NCI-H2196 (cell line): ENCODE data around the gene CEBPZOS.

ENCODE experiments used
- DNase-seq: peaks from one replicate; lab custom pipeline; 2025; ENCODE audit not compliant: unreplicated experiment; lab: John Stamatoyannopoulos, UW

CEBPZOS gene

DNA sequence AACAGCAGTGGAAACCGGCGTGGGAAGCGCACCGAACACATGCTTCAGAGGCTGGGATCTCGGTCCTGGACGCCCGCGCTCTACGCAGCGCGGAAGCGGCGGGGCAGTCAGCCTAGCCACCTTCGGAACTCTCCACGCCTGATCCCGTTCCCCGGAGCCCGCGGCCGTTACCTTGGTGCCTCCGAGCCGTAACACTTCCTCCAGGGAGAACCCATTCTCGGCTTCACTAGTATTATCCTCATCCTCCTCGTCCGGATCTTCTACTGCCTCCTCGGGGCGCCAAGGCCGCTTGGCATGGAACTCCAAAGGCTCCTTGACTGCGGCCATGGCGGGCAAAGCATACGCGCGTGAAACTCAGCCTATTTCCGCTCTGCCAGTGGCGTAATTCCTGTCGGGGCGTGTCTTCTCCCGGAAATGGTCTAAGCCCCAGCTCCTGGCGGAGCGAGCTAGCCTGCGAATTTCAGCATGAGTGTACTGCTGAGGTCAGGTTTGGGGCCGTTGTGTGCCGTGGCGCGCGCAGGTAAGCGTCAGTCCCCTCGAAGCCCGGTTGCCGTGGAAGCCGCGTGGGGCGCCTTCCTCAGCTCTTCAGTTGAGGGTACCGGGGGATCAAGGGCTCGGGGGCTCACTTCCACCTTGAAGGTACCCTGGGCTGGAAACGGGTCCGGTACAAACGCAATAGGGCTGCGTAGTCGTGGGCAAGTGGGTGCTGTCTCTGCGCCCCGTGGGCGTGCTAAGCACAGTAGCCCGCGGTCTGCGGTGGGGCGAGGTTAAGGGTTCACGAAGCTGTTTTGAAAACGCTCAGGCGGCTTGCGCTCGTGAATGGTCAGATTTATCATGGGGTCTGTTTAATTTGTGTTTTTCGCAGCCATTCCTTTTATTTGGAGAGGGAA, 35.2 kb downstream of the CEBPZOS start, which contains the start of the genes CEBPZ and NDUFAF7:
CEBPZ (minus strand) TSS at position 356 of the 890 bp plus-strand sequence; CDS start at position 327, 29 bp downstream.
NDUFAF7 (plus strand) TSS at position 418 of the 890 bp plus-strand sequence; CDS start at position 466, 48 bp downstream.
- peak; percentile 91 for DNase-seq

DNA sequence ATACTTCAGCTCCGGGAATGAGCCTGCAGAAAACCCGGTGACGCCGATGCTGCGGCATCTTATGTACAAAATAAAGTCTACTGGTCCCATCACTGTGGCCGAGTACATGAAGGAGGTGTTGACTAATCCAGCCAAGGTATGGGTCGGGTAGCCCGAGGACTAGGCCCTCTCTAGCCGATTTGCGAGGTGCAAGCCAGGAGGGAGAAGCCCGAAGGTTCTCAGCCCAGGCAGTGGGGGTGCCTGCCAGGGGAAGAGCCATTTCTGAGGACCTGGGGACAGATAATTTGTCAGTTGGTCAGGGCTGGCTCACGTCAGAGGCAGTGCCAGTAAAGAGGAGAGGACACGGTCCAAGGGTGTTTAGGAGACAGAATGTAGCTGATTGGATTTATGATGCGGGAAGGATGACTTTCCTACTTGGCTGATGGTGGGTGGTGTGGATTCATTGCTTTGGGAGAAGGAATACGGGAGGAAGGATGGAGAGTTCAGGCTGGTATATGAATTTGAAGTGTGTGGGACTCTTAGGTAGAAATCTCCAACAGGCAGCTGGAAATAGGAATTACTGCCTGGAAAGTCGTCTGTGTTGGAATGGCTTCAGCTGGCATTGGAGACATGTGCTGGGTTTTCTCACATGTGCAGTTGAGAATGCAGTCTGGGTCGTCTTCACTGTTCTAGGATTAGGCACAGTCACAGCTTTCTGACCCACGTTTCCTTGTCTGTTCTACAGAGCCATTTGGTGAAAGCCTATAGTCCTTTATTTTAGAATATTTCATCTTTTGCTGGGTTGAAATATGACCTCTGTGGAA, 36.0 kb downstream of the CEBPZOS start:
- DNase-seq, result no peak

DNA sequence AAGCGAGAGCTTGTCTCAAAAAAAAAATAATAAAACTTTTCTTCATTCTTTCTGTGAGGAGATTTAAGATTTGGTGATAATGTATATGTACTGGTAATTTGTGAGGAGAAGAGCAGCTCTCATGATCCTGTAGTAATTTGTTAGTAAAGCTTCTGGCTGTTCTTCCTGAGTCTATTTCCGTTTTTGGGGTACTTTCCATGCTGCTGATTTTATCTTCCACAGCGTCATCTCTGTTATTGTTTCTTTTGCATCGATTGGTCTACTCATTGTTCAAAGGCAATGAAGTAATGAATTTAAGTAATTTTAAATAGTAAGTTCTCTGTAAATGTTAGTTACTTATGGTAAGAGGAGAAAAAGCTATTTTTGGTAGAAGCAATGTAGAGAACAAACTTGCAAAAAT, 47.1 kb downstream of the CEBPZOS start:
- DNase-seq, result no peak

DNA sequence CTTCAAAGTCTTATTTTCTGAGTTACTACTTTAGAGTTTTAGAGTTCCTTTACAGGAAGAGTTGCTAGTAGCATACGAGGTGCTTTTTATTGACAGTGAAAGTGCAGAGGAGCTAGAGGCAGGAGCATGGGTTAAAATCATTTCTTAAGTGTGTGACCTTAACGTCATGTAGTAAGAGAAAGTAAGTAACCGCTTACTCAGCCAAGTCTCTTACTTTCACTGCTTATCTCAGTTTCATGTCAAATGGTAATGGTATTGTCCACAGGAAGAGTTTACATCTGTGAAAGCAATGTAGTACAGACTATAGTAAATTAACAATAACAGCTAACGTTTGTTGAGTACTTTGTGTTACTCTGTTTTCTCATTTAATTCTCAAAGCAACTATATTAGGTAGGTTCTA, 47.7 kb downstream of the CEBPZOS start:
- DNase-seq, result no peak

DNA sequence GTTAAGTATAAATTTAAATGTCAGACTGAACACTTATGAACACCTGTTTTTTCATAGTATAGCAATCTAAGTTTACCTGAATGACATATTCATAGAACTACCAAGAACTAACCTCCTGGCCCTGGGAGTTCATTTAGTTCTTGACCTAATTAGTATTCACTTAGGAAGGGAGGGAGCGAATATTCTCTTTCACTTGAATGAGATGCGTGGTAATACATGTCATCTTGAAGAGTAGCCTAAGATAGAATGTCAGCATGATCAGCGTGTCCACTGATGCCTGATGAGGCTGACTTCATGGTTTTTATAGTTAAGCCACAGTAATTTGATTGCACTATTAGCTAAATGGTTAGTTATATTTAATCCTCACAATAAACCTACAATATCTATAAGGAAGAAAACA, 48.5 kb downstream of the CEBPZOS start:
- DNase-seq, result no peak

DNA sequence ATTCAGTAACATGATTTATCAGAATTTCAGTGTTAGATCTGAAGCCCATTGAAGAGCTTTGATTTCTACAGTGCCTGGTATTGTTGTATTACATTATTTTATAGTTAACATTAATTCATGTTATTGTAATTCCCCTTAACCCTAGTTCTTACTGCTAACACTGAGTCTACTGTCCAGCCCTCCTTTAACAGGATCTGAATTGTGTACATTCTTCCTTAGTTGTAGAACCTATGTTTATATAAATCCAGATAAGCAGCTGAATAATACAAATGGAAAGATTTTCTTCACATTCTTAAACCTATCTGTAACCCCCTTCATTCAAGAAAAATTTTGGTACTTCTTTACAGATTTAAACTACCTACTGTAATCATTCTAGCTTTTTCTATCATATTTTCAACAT, 49.9 kb downstream of the CEBPZOS start:
- no peak for DNase-seq

DNA sequence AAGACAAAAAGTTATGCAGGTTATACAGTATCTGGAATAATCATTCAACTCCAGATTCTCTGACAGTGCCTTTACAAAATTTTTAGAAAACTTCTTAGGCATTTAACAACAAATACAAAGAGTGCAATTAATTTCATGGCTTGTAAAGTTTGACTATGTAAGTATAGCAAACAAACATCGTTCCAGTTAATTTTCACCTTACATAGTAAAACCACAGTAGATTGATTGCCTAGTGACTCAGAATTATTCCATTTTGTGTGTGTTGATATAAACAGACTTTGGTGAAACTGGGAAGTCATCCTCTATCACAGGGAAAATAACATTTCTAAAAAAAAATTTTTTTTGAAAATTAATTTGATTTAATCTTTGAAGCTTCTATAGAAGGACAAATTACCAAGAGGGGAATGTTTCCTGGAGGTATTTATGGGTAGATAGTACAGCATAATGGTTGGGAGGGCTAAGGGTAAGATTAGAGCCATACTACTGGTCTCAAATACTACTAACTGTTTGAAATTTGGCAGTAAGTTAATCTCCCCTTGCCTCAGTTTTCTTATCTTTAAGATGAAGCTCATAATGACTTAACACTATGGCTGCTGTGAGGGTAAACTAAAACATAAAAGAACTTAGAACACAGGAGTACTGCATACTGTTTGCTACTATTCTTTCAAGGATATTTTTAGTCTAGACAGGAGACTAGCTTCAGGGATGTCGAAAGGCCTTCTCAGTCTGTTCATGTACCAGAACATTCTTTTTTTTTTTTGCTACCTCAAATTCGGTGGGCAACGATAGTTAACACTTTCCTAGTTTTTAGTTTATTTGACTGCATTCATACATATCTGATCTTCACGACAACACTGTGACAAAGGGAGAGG, 54.8 kb downstream of the CEBPZOS start:
- DNase-seq, result no peak
